ENCODE results near the gene CDX2. TPM values are rescaled to one million over a fixed set of nuclear protein-coding genes. Genes with fewer than 3 reads are reported as not detected.

CDX2 gene
- total RNA-seq, 1 donor from 2014 or later = not detected

DNA sequence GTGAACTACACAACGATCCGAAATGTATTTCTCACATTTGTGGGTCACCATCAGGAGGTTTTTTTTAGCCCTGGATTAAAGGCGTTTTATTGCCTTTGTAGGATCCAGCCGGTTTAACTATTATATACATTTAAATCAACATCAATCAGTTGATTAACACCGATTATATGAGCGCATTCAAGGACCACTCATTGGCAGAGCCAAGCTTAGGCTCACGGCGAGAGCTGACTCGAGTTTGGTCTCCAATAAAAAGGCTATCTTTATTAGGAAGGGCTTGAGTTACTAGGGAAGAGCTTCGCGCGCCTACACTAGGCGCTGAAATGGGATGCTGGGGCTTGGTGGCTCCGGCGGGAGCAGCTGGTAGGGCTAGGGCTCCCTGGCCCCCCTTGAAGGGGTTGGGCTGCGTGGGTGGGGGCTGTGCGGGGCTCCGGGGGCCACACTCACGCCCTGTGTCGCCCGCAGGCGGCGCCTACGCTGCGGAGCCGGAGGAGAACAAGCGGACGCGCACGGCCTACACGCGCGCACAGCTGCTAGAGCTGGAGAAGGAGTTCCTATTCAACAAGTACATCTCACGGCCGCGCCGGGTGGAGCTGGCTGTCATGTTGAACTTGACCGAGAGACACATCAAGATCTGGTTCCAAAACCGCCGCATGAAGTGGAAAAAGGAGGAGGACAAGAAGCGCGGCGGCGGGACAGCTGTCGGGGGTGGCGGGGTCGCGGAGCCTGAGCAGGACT lies 45.2 kb downstream of the CDX2 start:
- no peak for TF ChIP-seq CTCF (conservative IDR thresholded peaks at IDR 0.05; ENCODE audit: low read depth, low read length)
- DNase-seq (ENCODE audit: low read depth) = no peak
- no peak overlapping the region for H3K4me3 ChIP-seq (ENCODE audit: low read depth, low read length)

DNA sequence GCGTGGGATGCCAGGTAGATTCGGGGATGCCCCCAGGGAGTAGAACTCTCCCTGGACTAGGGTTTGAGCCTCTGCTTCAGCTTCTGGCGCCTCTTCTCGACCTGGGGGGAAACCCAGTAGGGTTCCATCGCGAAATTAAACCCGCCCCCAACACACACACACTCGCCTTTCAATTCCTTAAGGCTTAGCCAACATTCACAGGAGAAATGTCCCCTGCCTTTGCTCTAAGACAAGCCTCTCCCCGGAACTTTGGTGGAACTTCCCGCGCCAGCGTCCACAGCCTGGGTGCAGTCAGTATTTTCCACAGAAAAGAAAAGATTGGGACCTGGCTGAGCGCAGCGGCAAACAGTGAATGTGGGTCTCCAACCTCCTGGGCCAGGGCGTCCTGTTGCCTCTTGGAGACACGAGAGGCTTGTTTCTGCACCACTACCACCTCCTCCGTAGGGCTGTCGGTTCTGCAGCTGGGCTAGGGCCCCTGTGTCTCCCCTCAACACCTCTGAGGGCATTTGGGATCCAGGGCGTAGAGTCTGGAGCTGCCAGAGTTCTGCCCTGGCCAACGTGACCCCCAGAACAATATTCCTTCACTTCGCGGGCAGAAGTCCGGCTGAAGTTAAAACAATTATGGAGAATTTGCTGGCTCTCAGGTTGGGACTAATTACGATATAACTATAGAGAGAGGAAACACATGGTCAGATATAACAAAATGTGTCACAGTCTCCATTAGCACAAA lies 46.1 kb downstream of the CDX2 start:
- no peak overlapping the region for H3K4me3 ChIP-seq (ENCODE audit: low read depth, low read length)
- DNase-seq (ENCODE audit: low read depth) = no peak
- no peak for TF ChIP-seq CTCF (conservative IDR thresholded peaks at IDR 0.05; ENCODE audit: low read depth, low read length)

GRCh38 chr13:27921961-27922882 lies 46.9 kb downstream of the CDX2 start:
- no peak for TF ChIP-seq CTCF (conservative IDR thresholded peaks at IDR 0.05; ENCODE audit: low read depth, low read length)
- DNase-seq (ENCODE audit: low read depth) = no peak
- no peak overlapping the region for H3K4me3 ChIP-seq (ENCODE audit: low read depth, low read length)

DNA sequence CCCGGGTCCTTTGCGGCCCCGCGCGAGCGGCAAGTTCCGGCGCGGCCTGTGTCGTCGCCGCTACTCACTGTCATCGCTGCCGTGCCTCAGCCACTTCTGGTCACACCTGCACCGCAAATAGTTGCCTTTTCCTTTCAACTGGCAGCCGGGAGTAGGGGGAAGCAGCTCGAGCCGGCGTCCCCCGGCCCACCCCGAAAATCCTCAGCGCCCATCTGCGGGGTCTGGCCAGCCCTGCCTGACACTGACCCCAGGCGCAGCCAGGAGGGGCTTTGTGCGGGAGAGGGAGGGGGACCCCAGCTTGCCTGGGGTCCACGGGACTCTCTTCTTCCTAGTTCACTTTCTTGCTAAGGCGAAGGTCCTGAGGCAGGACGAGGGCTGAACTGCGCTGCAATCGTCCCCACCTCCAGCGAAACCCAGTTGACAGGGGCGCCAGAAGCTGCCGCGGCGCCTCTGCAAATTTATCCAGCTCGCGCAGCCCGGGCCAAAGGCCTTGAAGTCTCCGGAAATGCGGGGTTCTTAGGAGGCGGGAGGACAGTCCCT lies 47.6 kb downstream of the CDX2 start:
- no peak for DNase-seq (ENCODE audit: low read depth)
- peak overlapping the region; percentile 32 for H3K4me3 ChIP-seq (ENCODE audit: low read depth, low read length)
- TF ChIP-seq CTCF (conservative IDR thresholded peaks at IDR 0.05; ENCODE audit: low read depth, low read length) = no peak

- H3K4me3 ChIP-seq (ENCODE audit: low read depth, low read length) = peak overlapping the region; percentile 32
- TF ChIP-seq CTCF (conservative IDR thresholded peaks at IDR 0.05; ENCODE audit: low read depth, low read length) = no peak
- no peak for DNase-seq (ENCODE audit: low read depth)
These were observed 48.3 kb downstream of the CDX2 start for GRCh38 chr13:27920677-27921420.

Measured in epithelial cell of proximal tubule (primary cell).